Tibial artery (tissue), 4 donors: ENCODE results near the gene INTS1.

Source experiments
- DNase-seq, 2 donors: peaks; one replicate each; pipeline ENCODE4 v3.0.0-alpha.2; 2019
- H3K27ac ChIP-seq, 2 donors: fragments of 200-600 bp; sonication (generic) in 1 of 2; 1 replicate in 1 of 2; 2 replicates in 1 of 2; pipeline ENCODE4 v1.5.1; 2018 to 2019; ENCODE audit warnings: mild to moderate bottlenecking in 1 of 2
- H3K27me3 ChIP-seq, 2 donors: fragments of 200-600 bp; sonication (generic) in 1 of 2; one replicate each; pipeline versions ENCODE4 v1.5.1 to v1.6.0; 2016 to 2019
- H3K36me3 ChIP-seq, 3 donors: fragments of 200-600 bp; sonication (generic) in 2 of 3; one replicate each; pipeline ENCODE4 v1.5.1; 2016 to 2019; ENCODE audit warnings: mild to moderate bottlenecking in 2 of 3
- H3K4me1 ChIP-seq, 4 donors: fragments of 200-600 bp; sonication (generic) in 2 of 4; 1 replicate in 3 of 4; 2 replicates in 1 of 4; pipeline ENCODE4 v1.5.1; 2016 to 2019
- H3K4me3 ChIP-seq, 2 donors: fragments of 200-600 bp; sonication (generic) in 1 of 2; 1 replicate in 1 of 2; 2 replicates in 1 of 2; pipeline ENCODE4 v1.5.1; 2018 to 2019; ENCODE audit warnings: mild to moderate bottlenecking in 2 of 2
- H3K9me3 ChIP-seq, 3 donors: fragments of 200-600 bp; sonication (generic) in 1 of 3; one replicate each; pipeline ENCODE4 v1.5.1; 2016 to 2019
- CTCF ChIP-seq, 2 experiments: fragments of 200-600 bp in 1 of 2; fragments of 450-650 bp in 1 of 2; IDR thresholded peaks; one replicate each; pipeline ENCODE4 v1.5.1; 2017 to 2019; ENCODE audit warnings: antibody characterized with exemption in 2 of 2, mild to moderate bottlenecking in 1 of 2, moderate library complexity in 1 of 2
- intact Hi-C: fragments of 100-400 bp; cut with DNase I; formaldehyde crosslinking; loops from one replicate; pipeline ENCODE4 v1.15.0; 2023; ENCODE audit warnings: low total_unique reads

The INTS1 gene

GRCh38 chr7:1526271-1526754 lies 22.1 kb upstream of the INTS1 start:
- no peak for DNase-seq
- no peak for TF ChIP-seq CTCF (IDR thresholded peaks at IDR 0.05)
- H3K36me3 ChIP-seq, result no peaks in the 10 kb centered on the region
- peaks cover 0 to 8% of the 10 kb centered on the region in 2 donors for H3K27me3 ChIP-seq
- H3K27ac ChIP-seq, result no peak overlapping the region
- H3K9me3 ChIP-seq, result no peaks in the 10 kb centered on the region
- H3K4me1 ChIP-seq, result peaks cover 0 to 5% (median 2%) of the 10 kb centered on the region in 4 donors
- intact Hi-C loops, result no loop called here
- H3K4me3 ChIP-seq, result no peak overlapping the region

- H3K4me1 ChIP-seq, result peaks cover 0 to 5% (median 2%) of the 10 kb centered on the region in 4 donors
- no peak for TF ChIP-seq CTCF (IDR thresholded peaks at IDR 0.05)
- peaks cover 0 to 8% of the 10 kb centered on the region in 2 donors for H3K27me3 ChIP-seq
- no peak overlapping the region for H3K4me3 ChIP-seq
- no peak overlapping the region for H3K27ac ChIP-seq
- intact Hi-C loops, result no loop called here
- no peaks in the 10 kb centered on the region for H3K9me3 ChIP-seq
- DNase-seq, result no peak
- H3K36me3 ChIP-seq, result no peaks in the 10 kb centered on the region
These were observed 21.2 kb upstream of the INTS1 start for GRCh38 chr7:1525409-1525808.

- no peaks in the 10 kb centered on the region for H3K9me3 ChIP-seq
- no peak for TF ChIP-seq CTCF (IDR thresholded peaks at IDR 0.05)
- peaks cover 0 to 8% of the 10 kb centered on the region in 2 donors for H3K27me3 ChIP-seq
- no peak for DNase-seq
- no peaks in the 10 kb centered on the region for H3K4me1 ChIP-seq
- intact Hi-C loops, result no loop called here
- H3K36me3 ChIP-seq, result no peaks in the 10 kb centered on the region
- H3K4me3 ChIP-seq, result no peak overlapping the region
- no peak overlapping the region for H3K27ac ChIP-seq
These were observed 19.7 kb upstream of the INTS1 start for GRCh38 chr7:1523844-1524243.

GRCh38 chr7:1523208-1523607 lies 19.0 kb upstream of the INTS1 start:
- no peak overlapping the region for H3K27ac ChIP-seq
- no peaks in the 10 kb centered on the region for H3K9me3 ChIP-seq
- H3K4me1 ChIP-seq, result no peaks in the 10 kb centered on the region
- intact Hi-C loops, result no loop called here
- DNase-seq, result no peak
- H3K4me3 ChIP-seq, result no peak overlapping the region
- H3K27me3 ChIP-seq, result peaks cover 0 to 8% of the 10 kb centered on the region in 2 donors
- TF ChIP-seq CTCF (IDR thresholded peaks at IDR 0.05), result no peak
- H3K36me3 ChIP-seq, result no peaks in the 10 kb centered on the region

GRCh38 chr7:1521456-1521855 lies 17.3 kb upstream of the INTS1 start:
- Histone ChIP-seq H3K4me3 (no peak overlapping the region), H3K9me3 (no peaks in the 10 kb centered on the region), H3K27me3 (peaks cover 0 to 8% of the 10 kb centered on the region in 2 donors), H3K27ac (no peak overlapping the region), H3K36me3 (no peaks in the 10 kb centered on the region), H3K4me1 (no peaks in the 10 kb centered on the region)
- intact Hi-C loops, result no loop called here
- no peak for DNase-seq
- TF ChIP-seq CTCF (IDR thresholded peaks at IDR 0.05), result no peak
